DMS 273 treated with DMSO at 0.1 percent for 48 hours (cell line): ENCODE data around the gene CMIP.

Experiments
- DNase-seq: peaks from one replicate; lab custom pipeline; 2025; lab: John Stamatoyannopoulos, UW

CMIP gene

DNA sequence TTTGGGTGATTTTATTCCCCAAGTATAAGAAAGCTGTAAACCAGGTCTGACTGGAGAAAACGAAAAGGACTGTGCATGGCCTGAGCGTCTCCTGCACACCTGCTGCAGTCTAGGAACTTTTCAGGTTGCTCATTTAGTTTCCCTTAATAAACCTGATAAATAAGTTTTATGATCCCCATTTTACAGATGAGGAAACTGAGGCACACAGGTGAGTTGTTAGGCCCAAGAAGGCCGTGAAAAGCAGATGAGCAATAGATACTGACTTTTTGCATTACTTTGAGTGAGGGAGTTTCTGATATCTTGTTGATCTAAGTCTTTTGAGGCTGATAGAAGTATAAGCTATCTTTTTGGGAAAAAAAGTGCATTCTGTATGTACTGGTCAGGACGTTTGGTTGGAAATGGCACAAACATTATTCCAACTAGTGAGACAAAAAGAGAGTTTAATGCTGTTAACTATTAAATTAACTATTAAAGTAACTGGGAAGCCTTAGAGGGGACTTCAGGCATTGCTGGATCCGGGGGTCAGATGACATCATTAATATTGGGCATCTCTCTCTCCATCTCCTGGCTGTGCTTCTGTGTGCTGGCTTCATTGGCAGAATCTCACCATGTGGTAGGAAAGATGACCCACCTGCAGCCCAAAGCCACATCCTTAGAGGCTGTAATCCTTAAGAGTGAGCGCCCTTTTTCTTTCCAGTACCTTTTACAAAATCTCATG is 163.4 kb downstream of the CMIP start:
- DNase-seq = no peak

DNA sequence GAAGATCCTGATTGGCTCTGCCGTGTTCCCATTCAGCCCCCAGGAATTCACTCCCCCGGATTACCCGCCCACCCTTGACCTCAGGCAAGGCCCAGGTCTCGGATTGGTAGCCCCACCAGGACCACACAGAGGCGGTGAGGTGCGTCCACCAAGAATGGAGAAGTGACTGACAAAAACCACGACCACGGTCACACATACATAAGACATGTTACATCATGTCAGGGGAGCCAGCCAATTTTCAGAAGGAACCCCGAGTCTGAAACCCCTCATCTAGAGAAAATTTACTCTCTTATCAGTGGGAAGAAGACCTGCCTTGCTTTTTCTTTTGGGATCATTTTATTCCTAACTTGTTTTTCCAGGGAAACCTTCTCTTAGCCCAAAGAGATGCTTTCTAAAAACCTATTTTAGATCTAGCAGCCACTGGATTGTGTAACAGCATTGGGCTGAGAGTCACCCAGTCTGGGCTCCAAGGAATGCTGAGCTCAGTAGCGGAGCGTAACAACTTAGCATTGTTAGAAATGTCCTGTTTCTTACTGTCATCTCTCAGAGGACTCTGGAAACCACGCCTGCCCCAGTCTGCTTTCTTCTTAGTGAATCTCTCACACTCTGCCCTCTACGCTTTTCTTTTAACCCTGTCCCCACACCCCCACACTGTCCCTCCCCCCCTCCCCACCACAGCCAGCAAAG is 164.1 kb downstream of the CMIP start:
- DNase-seq = no peak

- DNase-seq = no peak
Measured at GRCh38 chr16:81609323-81609892, 164.8 kb downstream of the CMIP start.

- no peak for DNase-seq
Measured at GRCh38 chr16:81610144-81610842, 165.7 kb downstream of the CMIP start.

DNA sequence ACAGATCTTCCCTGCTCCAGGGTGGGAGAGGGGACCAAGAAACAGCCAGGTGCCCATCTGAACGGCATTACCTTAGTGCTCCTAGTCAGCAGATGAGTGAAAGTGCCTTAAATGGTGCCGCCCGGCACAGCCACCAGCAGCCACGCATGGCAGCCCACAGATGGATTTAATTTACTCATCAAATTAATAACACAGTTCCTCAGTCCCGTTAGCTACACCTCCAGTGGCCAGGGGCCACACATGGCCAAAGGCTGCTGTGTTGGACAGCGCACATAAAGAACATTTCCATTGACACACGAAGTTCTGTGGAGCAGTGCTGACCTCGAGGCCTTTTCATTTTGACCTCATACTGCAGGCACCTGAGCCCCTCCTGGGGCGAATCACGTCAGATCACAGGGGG is 166.3 kb downstream of the CMIP start:
- DNase-seq = no peak

DNA sequence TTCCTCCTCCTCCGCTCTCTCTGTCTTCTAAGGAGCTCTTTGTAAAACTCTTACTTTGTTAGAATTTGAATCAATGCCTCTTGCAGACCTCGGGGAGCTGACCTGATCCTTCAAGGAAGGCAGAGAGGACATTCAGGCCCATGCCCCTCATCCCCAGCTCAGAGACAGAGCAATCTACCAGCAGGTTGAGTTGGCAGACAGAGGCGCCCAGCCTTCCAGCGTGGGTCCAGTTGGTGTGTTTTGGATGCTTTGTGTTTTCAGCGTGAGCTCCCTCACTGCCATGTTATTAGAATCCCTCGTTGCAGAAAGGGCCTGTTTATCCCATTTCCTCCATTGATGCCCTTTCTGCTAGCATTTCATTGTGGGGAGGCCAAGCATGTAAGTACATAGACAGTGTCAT is 167.1 kb downstream of the CMIP start:
- no peak for DNase-seq

DNA sequence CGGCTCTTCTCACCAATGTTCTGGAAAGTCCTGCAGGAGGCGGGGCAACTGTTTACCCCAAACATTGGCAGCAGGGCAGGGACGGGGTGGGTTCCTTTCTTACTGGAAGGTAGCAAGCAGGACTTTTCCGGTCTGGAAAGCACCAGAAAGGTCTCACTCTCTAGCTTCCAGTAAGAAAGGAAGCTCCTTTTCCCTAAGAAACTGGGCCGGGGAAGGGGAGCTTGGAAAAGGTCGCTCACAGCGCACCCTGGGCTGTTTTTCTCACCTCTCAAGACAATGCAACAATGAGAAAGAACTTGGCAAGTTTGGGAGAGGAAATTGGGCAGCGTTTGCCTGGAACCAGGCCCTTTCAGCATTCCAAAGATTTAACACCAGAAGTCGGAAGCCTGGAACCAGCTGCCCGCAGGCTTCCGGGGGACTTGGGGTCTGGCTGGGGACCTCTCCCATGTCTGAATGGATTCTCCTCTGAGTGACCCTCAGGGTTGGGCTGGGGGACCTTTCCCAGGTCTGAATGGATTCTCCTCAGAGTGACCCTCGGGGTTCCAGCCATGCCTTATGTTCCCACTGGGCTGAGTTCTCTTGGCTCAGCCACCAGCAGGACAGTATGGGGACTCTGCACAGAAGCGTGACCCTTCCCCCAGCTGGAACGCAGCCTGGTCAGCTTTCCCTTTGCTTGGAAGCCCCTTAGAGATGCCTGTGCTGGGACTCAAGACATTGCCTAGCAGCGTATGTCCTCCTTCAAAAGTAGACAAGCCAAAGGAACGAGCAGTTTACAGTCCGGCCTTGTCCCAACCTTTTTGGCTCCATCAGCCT is 167.9 kb downstream of the CMIP start:
- no peak for DNase-seq

- DNase-seq = no peak
Measured at GRCh38 chr16:81614171-81614570, 169.6 kb downstream of the CMIP start.

DNA sequence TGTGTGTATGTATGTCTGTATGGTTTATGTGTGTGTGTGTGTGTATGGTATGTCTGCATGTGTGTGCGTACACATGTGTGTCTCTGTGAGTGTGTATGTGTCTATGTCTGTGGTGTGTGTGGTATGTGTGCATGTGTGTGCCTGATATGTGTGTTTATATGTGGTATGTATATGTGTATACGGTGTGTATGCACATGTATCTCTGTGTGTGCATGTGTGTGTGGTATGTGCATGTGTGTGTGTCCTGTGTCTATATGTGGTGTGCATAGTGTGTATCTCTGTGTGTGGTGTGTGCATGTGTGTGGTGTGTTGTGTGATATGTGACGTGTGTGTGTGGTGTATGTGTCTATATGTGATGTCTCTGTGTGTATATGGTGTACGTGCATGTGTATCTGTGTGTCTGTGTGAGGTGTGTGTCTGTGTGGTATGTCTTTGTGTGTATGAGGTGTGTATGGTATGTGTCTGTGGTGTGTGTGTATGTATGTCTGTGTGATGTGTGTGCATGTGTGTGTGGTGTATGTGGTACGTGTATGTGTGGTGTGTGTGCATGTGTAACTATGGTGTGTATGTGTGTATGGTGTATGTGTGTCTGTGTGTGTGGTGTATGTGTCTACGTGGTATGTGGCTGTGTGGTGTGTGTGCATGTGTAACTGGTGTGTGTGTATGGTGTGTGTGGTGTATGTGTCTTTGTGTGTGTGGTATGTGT is 170.2 kb downstream of the CMIP start:
- no peak for DNase-seq

GRCh38 chr16:81615411-81615810 is 170.8 kb downstream of the CMIP start:
- DNase-seq = no peak

DNA sequence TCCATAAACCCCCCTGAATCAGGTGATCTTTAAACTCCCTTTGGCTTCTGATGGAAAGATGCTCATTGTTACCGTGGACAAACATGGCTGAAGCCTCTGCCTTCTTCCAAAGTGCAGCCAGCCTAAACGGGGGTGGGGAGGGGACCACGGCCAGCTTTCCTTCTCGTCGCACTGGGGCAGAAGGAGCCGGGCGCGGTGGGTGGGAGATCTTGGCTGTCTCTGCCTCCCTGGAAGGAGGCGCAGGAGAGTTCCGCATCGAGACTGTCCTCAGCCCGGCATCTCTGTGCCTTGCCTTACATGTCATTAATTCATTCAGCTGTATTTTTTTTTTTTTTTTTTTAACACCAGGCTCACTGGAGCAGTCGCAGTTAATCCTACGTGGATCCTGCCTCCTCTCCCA is 171.2 kb downstream of the CMIP start:
- no peak for DNase-seq

DNA sequence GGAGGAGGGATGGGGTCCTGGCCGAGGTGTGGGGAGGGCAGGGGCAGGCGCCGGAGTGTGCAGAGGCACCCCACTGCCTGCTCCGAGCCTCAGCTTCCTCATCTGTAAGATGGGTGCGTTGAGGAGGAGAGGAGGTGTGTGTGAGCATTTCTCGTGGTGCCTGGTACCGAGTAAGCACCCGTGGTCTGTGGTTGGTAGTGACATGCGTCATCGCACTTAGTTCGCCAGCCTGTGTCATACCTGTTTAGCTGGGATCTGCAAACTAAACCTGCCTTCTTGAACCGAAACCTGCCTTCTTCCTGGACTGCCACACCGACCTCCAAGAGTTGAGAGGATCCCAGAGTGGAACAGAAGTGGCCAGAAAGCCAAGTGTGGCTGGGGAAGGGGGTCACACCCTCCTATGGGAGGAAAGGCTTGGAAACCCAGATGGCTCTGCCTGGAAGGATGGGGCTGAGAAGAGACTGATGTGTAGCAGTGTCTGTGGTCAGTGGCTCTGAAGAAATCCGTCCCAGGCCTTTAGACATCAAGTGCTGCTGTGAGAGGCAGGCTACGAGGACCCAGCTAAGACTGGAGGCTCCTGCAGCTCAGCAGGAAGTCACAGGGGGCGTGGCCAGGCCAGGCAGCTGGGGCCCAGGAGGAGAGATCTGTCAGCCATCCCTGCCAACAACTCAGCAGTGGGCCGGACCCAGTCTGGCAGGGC is 171.9 kb downstream of the CMIP start:
- peak; percentile 26 for DNase-seq

- no peak for DNase-seq
Measured at GRCh38 chr16:81617021-81617346, 172.4 kb downstream of the CMIP start.

DNA sequence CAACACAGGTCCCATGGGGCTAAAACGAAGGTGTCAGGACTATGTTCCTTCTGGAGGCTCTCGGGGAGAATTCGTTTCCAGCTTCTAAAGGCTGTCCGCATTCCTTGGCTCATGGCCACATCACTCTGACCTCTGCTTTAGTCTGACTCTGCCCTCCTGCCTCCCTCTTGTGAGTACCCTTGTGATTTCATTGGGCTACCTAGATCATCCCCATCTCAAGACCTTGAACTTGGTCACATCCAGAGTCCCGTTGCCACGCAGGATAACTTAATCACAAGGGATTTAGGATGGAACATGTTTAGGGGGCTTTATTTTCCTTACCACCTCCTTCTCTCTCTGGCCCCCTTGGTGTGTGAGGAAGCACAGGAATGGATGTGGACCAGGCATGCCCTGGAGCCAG is 173.6 kb downstream of the CMIP start:
- DNase-seq = no peak

- no peak for DNase-seq
Measured at GRCh38 chr16:81618661-81619060, 174.1 kb downstream of the CMIP start.

DNA sequence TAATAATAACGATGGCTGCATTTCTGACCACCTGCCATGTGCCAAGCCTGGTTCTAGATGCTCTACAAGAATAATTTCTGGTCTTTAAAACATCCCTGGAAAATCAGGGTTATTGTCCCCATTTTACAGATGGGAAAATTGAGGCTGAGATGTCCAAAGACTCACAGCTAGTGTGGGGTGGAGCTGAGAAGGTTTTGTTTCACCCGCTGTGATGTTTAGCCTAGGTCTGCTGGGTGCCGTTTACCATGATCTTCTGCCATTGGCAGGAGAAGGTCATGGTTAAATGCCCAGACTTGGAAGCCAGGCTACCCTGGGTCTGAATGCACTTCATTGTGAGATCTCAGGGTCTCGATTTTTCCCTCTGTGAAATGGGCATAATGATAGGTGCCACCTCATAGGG is 175.4 kb downstream of the CMIP start:
- DNase-seq = no peak

DNA sequence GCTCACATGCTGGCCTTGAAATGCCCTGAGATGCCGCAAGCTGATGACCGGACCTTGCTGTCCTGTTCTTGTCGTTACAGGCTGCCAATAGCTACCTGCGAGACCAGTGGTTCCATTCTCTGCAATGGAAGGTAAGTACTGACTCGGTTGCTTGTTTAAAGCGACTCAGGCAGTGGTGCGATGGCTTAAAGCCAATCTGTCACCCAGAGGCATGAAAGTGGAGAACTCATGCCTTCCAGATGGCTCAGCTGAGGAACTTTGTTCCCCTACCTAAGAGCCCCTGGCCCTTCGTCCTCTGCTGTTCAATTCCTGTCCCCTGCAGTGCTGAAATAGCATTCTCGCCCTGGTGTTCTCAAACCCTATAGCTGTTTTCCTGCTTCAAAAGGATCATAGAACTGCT is 176.2 kb downstream of the CMIP start:
- DNase-seq = no peak

DNA sequence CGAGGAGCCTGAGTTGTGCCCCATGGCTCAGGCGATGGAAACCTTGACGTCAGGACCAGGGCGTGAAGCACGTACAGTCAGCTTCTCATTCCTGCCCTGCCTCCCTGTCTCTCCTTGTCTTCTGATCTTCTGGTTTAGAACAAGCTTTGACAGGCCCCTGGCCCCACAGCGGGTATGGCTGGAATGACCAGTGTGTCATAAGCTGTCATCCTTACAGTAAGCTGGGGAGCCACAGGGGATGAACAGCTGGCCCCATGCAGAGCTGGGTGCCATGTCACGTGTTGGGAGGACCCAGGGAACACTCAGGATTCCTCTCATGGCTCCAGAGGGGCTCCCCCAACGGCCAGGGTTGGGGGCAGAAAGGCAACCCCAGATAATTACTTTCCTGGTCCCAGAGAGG is 176.9 kb downstream of the CMIP start:
- no peak for DNase-seq

DNA sequence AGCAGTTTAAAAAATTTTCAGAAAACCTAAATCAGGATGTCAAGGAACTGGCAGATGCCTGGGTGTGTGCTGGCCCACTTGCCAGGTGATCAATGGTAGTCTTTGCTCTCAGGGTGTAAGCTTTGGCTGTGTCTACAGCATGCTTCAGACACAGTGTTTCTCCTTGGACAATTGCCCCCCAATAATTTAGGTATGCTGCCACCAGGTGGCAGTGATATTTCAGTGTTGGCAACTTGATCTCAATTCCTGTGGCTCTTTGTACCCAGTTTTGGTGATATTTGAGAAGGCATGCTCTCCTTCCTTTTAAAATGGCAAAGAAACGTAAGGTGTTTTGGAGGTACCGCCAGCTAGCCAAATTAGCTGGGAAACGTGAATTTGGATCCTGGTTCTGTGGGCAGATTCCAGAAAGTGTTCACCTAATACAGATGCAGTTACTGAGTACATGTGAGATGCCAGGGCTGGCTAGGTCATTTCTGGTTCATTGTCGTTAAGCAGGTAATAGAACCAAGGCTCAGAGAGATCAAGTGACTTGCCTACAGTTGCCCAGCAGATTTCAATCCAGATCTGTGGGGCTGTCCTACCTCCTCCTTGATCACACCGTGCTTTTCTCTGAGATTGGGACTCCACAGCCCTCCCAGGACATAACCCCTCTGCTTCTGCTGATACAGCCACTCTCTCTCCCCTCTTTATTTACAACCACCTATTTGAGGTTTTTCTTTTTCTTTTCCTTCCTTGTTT is 178.9 kb downstream of the CMIP start:
- DNase-seq = peak; percentile 26

- DNase-seq = no peak
Measured at GRCh38 chr16:81624403-81624759, 179.8 kb downstream of the CMIP start.
